ENCODE data around the gene COL25A1.
"Not testable (repeated sequence)": the region's sequence is repeated elsewhere in the genome, so short reads cannot be mapped to it uniquely, and the experiment has no call there.

COL25A1 gene

GRCh38 chr4:109138125-109138524, 164.3 kb downstream of the COL25A1 start:
- POLR2A ChIA-PET; DNase-seq; CTCF ChIA-PET; H3K4me3 ChIP-seq (ENCODE audit: control insufficient read depth in 1 of 7, extremely low read depth in 1 of 7, insufficient read depth in 4 of 7, low read depth in 2 of 7, low read length in 6 of 7); H3K27ac ChIP-seq (ENCODE audit: insufficient read depth in 1 of 2, low read depth in 1 of 2, low read length in 2 of 2, poor library complexity in 1 of 2, severe bottlenecking in 2 of 2); H3K27me3 ChIP-seq (replicated peaks in 2 of 5; ENCODE audit: control insufficient read depth in 4 of 5, insufficient read depth in 5 of 5, low read length in 4 of 5); H3K4me1 ChIP-seq (ENCODE audit: control extremely low read depth in 1 of 4, control insufficient read depth in 4 of 4, insufficient read depth in 4 of 4, low read length in 3 of 4); H3K9me3 ChIP-seq (ENCODE audit: control extremely low read depth in 1 of 5, control insufficient read depth in 4 of 5, insufficient read depth in 2 of 5, low read depth in 1 of 5, low read length in 4 of 5); H3K36me3 ChIP-seq (ENCODE audit: control insufficient read depth in 4 of 4, insufficient read depth in 4 of 4, low read length in 3 of 4): not testable (repeated sequence)
- WGBS (ENCODE audit: insufficient coverage): no CpG with 5 or more reads among the region's 2 CpGs

GRCh38 chr4:109134921-109135320, 167.5 kb downstream of the COL25A1 start:
- H3K4me1 ChIP-seq (ENCODE audit: control extremely low read depth in 1 of 4, control insufficient read depth in 4 of 4, insufficient read depth in 4 of 4, low read length in 3 of 4): no peaks in the 10 kb centered on the region
- H3K36me3 ChIP-seq (ENCODE audit: control insufficient read depth in 4 of 4, insufficient read depth in 4 of 4, low read length in 3 of 4): no peaks in the 10 kb centered on the region
- no peak overlapping the region for H3K4me3 ChIP-seq (ENCODE audit: control insufficient read depth in 1 of 7, extremely low read depth in 1 of 7, insufficient read depth in 4 of 7, low read depth in 2 of 7, low read length in 6 of 7)
- POLR2A ChIA-PET: no interaction called here
- H3K27me3 ChIP-seq (replicated peaks in 2 of 5; ENCODE audit: control insufficient read depth in 4 of 5, insufficient read depth in 5 of 5, low read length in 4 of 5): no peaks in the 10 kb centered on the region
- no peaks in the 10 kb centered on the region for H3K9me3 ChIP-seq (ENCODE audit: control extremely low read depth in 1 of 5, control insufficient read depth in 4 of 5, insufficient read depth in 2 of 5, low read depth in 1 of 5, low read length in 4 of 5)
- no peak overlapping the region for H3K27ac ChIP-seq (ENCODE audit: insufficient read depth in 1 of 2, low read depth in 1 of 2, low read length in 2 of 2, poor library complexity in 1 of 2, severe bottlenecking in 2 of 2)
- DNase-seq: peak in 1 of 3 donors; percentile 7
- CTCF ChIA-PET: interaction anchor here (0.9 kb wide), 1 partner anchor 9 kb away, joined by 3 read pairs; no protein-coding TSS in a partner anchor

GRCh38 chr4:109134268-109134667, 168.2 kb downstream of the COL25A1 start:
- Histone ChIP-seq H3K27ac (ENCODE audit: insufficient read depth in 1 of 2, low read depth in 1 of 2, low read length in 2 of 2, poor library complexity in 1 of 2, severe bottlenecking in 2 of 2) (no peak overlapping the region), H3K36me3 (ENCODE audit: control insufficient read depth in 4 of 4, insufficient read depth in 4 of 4, low read length in 3 of 4) (no peaks in the 10 kb centered on the region), H3K9me3 (ENCODE audit: control extremely low read depth in 1 of 5, control insufficient read depth in 4 of 5, insufficient read depth in 2 of 5, low read depth in 1 of 5, low read length in 4 of 5) (no peaks in the 10 kb centered on the region), H3K27me3 (replicated peaks in 2 of 5; ENCODE audit: control insufficient read depth in 4 of 5, insufficient read depth in 5 of 5, low read length in 4 of 5) (no peaks in the 10 kb centered on the region), H3K4me1 (ENCODE audit: control extremely low read depth in 1 of 4, control insufficient read depth in 4 of 4, insufficient read depth in 4 of 4, low read length in 3 of 4) (no peaks in the 10 kb centered on the region), H3K4me3 (ENCODE audit: control insufficient read depth in 1 of 7, extremely low read depth in 1 of 7, insufficient read depth in 4 of 7, low read depth in 2 of 7, low read length in 6 of 7) (no peak overlapping the region)
- 90% methylated on average over 1 of the region's 2 CpGs for WGBS (ENCODE audit: insufficient coverage)
- DNase-seq: no peak
- ChIA-PET CTCF (no interaction called here), POLR2A (no interaction called here)

GRCh38 chr4:109131559-109131958, 170.9 kb downstream of the COL25A1 start:
- Histone ChIP-seq H3K9me3 (ENCODE audit: control extremely low read depth in 1 of 5, control insufficient read depth in 4 of 5, insufficient read depth in 2 of 5, low read depth in 1 of 5, low read length in 4 of 5) (no peaks in the 10 kb centered on the region), H3K27ac (ENCODE audit: insufficient read depth in 1 of 2, low read depth in 1 of 2, low read length in 2 of 2, poor library complexity in 1 of 2, severe bottlenecking in 2 of 2) (no peak overlapping the region), H3K4me3 (ENCODE audit: control insufficient read depth in 1 of 7, extremely low read depth in 1 of 7, insufficient read depth in 4 of 7, low read depth in 2 of 7, low read length in 6 of 7) (no peak overlapping the region), H3K27me3 (replicated peaks in 2 of 5; ENCODE audit: control insufficient read depth in 4 of 5, insufficient read depth in 5 of 5, low read length in 4 of 5) (no peaks in the 10 kb centered on the region), H3K36me3 (ENCODE audit: control insufficient read depth in 4 of 4, insufficient read depth in 4 of 4, low read length in 3 of 4) (no peaks in the 10 kb centered on the region), H3K4me1 (ENCODE audit: control extremely low read depth in 1 of 4, control insufficient read depth in 4 of 4, insufficient read depth in 4 of 4, low read length in 3 of 4) (peaks cover 0 to 8% (median 0%) of the 10 kb centered on the region in 4 experiments)
- DNase-seq: no peak
- CTCF ChIA-PET: no interaction called here
- POLR2A ChIA-PET: no interaction called here
- WGBS (ENCODE audit: insufficient coverage): 95% methylated on average over 5 of the region's 6 CpGs

- ChIA-PET CTCF (interaction anchor here (0.6 to 1.3 kb wide), 3 partner anchors 15 to 1502 kb away, joined by 3 to 5 read pairs (median 4); no protein-coding TSS in a partner anchor), POLR2A (no interaction called here)
- Histone ChIP-seq H3K27me3 (replicated peaks in 2 of 5; ENCODE audit: control insufficient read depth in 4 of 5, insufficient read depth in 5 of 5, low read length in 4 of 5) (no peaks in the 10 kb centered on the region), H3K9me3 (ENCODE audit: control extremely low read depth in 1 of 5, control insufficient read depth in 4 of 5, insufficient read depth in 2 of 5, low read depth in 1 of 5, low read length in 4 of 5) (no peaks in the 10 kb centered on the region), H3K4me3 (ENCODE audit: control insufficient read depth in 1 of 7, extremely low read depth in 1 of 7, insufficient read depth in 4 of 7, low read depth in 2 of 7, low read length in 6 of 7) (no peak overlapping the region), H3K27ac (ENCODE audit: insufficient read depth in 1 of 2, low read depth in 1 of 2, low read length in 2 of 2, poor library complexity in 1 of 2, severe bottlenecking in 2 of 2) (no peak overlapping the region), H3K36me3 (ENCODE audit: control insufficient read depth in 4 of 4, insufficient read depth in 4 of 4, low read length in 3 of 4) (no peaks in the 10 kb centered on the region), H3K4me1 (ENCODE audit: control extremely low read depth in 1 of 4, control insufficient read depth in 4 of 4, insufficient read depth in 4 of 4, low read length in 3 of 4) (peaks cover 0 to 19% (median 2%) of the 10 kb centered on the region in 4 experiments)
- WGBS (ENCODE audit: insufficient coverage): 100% methylated on average over 2 of the region's 2 CpGs
- no peak for DNase-seq
Measured at GRCh38 chr4:109128589-109128988, 173.9 kb downstream of the COL25A1 start.

GRCh38 chr4:109127866-109128265, 174.6 kb downstream of the COL25A1 start:
- POLR2A ChIA-PET: no interaction called here
- H3K36me3 ChIP-seq (ENCODE audit: control insufficient read depth in 4 of 4, insufficient read depth in 4 of 4, low read length in 3 of 4): no peaks in the 10 kb centered on the region
- H3K4me3 ChIP-seq (ENCODE audit: control insufficient read depth in 1 of 7, extremely low read depth in 1 of 7, insufficient read depth in 4 of 7, low read depth in 2 of 7, low read length in 6 of 7): no peak overlapping the region
- no peaks in the 10 kb centered on the region for H3K9me3 ChIP-seq (ENCODE audit: control extremely low read depth in 1 of 5, control insufficient read depth in 4 of 5, insufficient read depth in 2 of 5, low read depth in 1 of 5, low read length in 4 of 5)
- H3K4me1 ChIP-seq (ENCODE audit: control extremely low read depth in 1 of 4, control insufficient read depth in 4 of 4, insufficient read depth in 4 of 4, low read length in 3 of 4): peaks cover 0 to 19% (median 2%) of the 10 kb centered on the region in 4 experiments
- DNase-seq: no peak
- 90% methylated on average over 2 of the region's 2 CpGs for WGBS (ENCODE audit: insufficient coverage)
- CTCF ChIA-PET: interaction anchor here (1.2 to 1.3 kb wide), 2 partner anchors 15 to 30 kb away, joined by 4 to 5 read pairs; no protein-coding TSS in a partner anchor
- no peak overlapping the region for H3K27ac ChIP-seq (ENCODE audit: insufficient read depth in 1 of 2, low read depth in 1 of 2, low read length in 2 of 2, poor library complexity in 1 of 2, severe bottlenecking in 2 of 2)
- H3K27me3 ChIP-seq (replicated peaks in 2 of 5; ENCODE audit: control insufficient read depth in 4 of 5, insufficient read depth in 5 of 5, low read length in 4 of 5): no peaks in the 10 kb centered on the region

GRCh38 chr4:109126856-109127255, 175.6 kb downstream of the COL25A1 start:
- Histone ChIP-seq H3K4me3 (ENCODE audit: control insufficient read depth in 1 of 7, extremely low read depth in 1 of 7, insufficient read depth in 4 of 7, low read depth in 2 of 7, low read length in 6 of 7) (no peak overlapping the region), H3K27ac (ENCODE audit: insufficient read depth in 1 of 2, low read depth in 1 of 2, low read length in 2 of 2, poor library complexity in 1 of 2, severe bottlenecking in 2 of 2) (no peak overlapping the region), H3K36me3 (ENCODE audit: control insufficient read depth in 4 of 4, insufficient read depth in 4 of 4, low read length in 3 of 4) (no peaks in the 10 kb centered on the region), H3K4me1 (ENCODE audit: control extremely low read depth in 1 of 4, control insufficient read depth in 4 of 4, insufficient read depth in 4 of 4, low read length in 3 of 4) (peaks cover 0 to 19% (median 2%) of the 10 kb centered on the region in 4 experiments), H3K9me3 (ENCODE audit: control extremely low read depth in 1 of 5, control insufficient read depth in 4 of 5, insufficient read depth in 2 of 5, low read depth in 1 of 5, low read length in 4 of 5) (no peaks in the 10 kb centered on the region), H3K27me3 (replicated peaks in 2 of 5; ENCODE audit: control insufficient read depth in 4 of 5, insufficient read depth in 5 of 5, low read length in 4 of 5) (no peaks in the 10 kb centered on the region)
- WGBS (ENCODE audit: insufficient coverage): no CpG with 5 or more reads among the region's 2 CpGs
- no peak for DNase-seq
- POLR2A ChIA-PET: no interaction called here
- CTCF ChIA-PET: interaction anchor here (1.0 kb wide), 1 partner anchor 9 kb away, joined by 3 read pairs; no protein-coding TSS in a partner anchor

Data from common myeloid progenitor, CD34-positive (primary cell).